ENCODE measurements around the gene GCNT4.

DNA sequence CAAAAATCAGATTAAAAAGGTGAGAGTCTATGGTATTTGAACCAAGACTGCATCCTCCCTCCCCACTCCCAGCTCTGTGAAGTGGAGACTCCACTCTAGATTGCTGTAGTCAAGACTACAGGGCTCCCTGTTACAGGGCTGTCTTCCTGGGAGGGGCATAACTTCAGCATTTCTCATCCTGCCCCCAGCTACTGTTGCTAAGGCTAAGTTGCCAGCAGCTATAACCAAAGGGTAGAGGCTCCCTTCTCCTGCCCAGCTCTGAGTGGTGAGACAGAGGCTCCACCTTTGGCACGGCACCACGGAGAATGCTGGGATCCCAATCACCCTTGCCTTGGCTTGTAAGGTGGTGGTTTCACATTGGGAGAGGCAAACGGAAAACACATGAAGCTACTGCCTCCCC, 39.2 kb upstream of the GCNT4 start:
- TF ChIP-seq POLR2A (IDR thresholded peaks at IDR 0.05) = no peak
- TF ChIP-seq, protein P1, sequence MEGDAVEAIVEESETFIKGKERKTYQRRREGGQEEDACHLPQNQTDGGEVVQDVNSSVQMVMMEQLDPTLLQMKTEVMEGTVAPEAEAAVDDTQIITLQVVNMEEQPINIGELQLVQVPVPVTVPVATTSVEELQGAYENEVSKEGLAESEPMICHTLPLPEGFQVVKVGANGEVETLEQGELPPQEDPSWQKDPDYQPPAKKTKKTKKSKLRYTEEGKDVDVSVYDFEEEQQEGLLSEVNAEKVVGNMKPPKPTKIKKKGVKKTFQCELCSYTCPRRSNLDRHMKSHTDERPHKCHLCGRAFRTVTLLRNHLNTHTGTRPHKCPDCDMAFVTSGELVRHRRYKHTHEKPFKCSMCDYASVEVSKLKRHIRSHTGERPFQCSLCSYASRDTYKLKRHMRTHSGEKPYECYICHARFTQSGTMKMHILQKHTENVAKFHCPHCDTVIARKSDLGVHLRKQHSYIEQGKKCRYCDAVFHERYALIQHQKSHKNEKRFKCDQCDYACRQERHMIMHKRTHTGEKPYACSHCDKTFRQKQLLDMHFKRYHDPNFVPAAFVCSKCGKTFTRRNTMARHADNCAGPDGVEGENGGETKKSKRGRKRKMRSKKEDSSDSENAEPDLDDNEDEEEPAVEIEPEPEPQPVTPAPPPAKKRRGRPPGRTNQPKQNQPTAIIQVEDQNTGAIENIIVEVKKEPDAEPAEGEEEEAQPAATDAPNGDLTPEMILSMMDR (IDR thresholded peaks at IDR 0.05) = no peak

Measured in prostate gland (tissue), 2 donors.